ENCODE data around the gene RAB27B. TPM values are rescaled to one million over a fixed set of nuclear protein-coding genes. Genes with fewer than 3 reads are reported as not detected.

RAB27B gene
- total and polyA plus RNA-seq, 2 donors (not counting 1 experiment from before 2014, with no cell fraction given), result 0.01 to 0.07 TPM

DNA sequence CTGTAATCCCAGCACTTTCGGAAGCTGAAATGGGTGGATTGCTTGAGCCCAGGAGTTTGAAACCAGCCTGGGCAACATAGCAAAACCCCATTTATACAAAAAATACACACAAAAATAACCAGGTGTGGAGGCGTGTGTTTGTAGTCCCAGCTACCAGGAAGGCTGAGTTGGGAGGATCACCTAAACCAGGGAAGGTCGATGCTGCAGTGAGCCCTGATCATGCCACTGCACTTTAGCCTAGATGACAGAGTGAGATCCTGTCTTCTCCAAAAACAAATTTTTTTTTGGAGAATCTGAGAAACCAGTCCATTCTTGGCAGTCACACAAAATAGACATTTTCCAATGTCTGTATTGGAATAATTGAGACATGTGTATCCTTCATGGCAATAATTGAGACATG, 46.8 kb downstream of the RAB27B start:
- no peak for ATAC-seq (ENCODE audit: low read depth)
- H3K27ac ChIP-seq (ENCODE audit: low read length in 2 of 2), result no peak overlapping the region
- WGBS (ENCODE audit: insufficient coverage), result 100% methylated on average over 3 of the region's 3 CpGs
- no peaks in the 10 kb centered on the region for H3K9me3 ChIP-seq (ENCODE audit: control extremely low read depth in 1 of 3, control insufficient read depth in 2 of 3, insufficient read depth in 1 of 3, low read length in 2 of 3)
- H3K27me3 ChIP-seq (replicated peaks in 1 of 4; ENCODE audit: control extremely low read depth in 1 of 4, control insufficient read depth in 3 of 4, insufficient read depth in 4 of 4, low read length in 3 of 4), result no peaks in the 10 kb centered on the region
- no peaks in the 10 kb centered on the region for H3K79me2 ChIP-seq (ENCODE audit: control insufficient read depth, insufficient read depth, low read length)
- intact Hi-C loops (cut with micrococcal nuclease), result no loop called here
- Mint-ChIP-seq H3K27me3 (no peaks in the 10 kb centered on the region), H3K4me3 (no peak overlapping the region), H3K27ac (no peak overlapping the region), H3K4me1 (no peaks in the 10 kb centered on the region), H3K9me3 (ENCODE audit: insufficient read depth) (no peaks in the 10 kb centered on the region)
- TF ChIP-seq EZH2 (IDR thresholded peaks at IDR 0.05; ENCODE audit: borderline replicate concordance, insufficient read depth, low read depth, low read length, poor library complexity, severe bottlenecking), result no peak
- TF ChIP-seq, protein P1, sequence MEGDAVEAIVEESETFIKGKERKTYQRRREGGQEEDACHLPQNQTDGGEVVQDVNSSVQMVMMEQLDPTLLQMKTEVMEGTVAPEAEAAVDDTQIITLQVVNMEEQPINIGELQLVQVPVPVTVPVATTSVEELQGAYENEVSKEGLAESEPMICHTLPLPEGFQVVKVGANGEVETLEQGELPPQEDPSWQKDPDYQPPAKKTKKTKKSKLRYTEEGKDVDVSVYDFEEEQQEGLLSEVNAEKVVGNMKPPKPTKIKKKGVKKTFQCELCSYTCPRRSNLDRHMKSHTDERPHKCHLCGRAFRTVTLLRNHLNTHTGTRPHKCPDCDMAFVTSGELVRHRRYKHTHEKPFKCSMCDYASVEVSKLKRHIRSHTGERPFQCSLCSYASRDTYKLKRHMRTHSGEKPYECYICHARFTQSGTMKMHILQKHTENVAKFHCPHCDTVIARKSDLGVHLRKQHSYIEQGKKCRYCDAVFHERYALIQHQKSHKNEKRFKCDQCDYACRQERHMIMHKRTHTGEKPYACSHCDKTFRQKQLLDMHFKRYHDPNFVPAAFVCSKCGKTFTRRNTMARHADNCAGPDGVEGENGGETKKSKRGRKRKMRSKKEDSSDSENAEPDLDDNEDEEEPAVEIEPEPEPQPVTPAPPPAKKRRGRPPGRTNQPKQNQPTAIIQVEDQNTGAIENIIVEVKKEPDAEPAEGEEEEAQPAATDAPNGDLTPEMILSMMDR (IDR thresholded peaks at IDR 0.05), result no peak
- DNase-seq, result no peak
- POLR2A ChIA-PET, result no interaction called here
- H3K36me3 ChIP-seq (replicated peaks in 1 of 2; ENCODE audit: control extremely low read depth in 1 of 2, control insufficient read depth in 1 of 2, extremely low read depth in 1 of 2, insufficient read depth in 2 of 2, low read length in 1 of 2), result no peaks in the 10 kb centered on the region
- H3K9ac ChIP-seq (ENCODE audit: low read length), result no peak overlapping the region
- H3K4me1 ChIP-seq (ENCODE audit: control insufficient read depth in 2 of 2, insufficient read depth in 2 of 2, low read length in 2 of 2), result no peaks in the 10 kb centered on the region
- no peak overlapping the region for H2AFZ ChIP-seq (ENCODE audit: insufficient read depth, low read depth, low read length, poor library complexity, severe bottlenecking)
- no peak overlapping the region for H3K4me2 ChIP-seq (replicated peaks; ENCODE audit: low read depth, low read length, poor library complexity, severe bottlenecking)
- CTCF ChIA-PET, result interaction anchor here (0.6 kb wide), 1 partner anchor 808 kb away, joined by 3 read pairs; no protein-coding TSS in a partner anchor
- H3K4me3 ChIP-seq (ENCODE audit: control extremely low read depth in 1 of 5, extremely low read depth in 1 of 5, insufficient read depth in 1 of 5, low read depth in 2 of 5, low read length in 4 of 5), result no peak overlapping the region
- no peaks in the 10 kb centered on the region for H4K20me1 ChIP-seq (ENCODE audit: control insufficient read depth, insufficient read depth, low read length, poor library complexity, severe bottlenecking)

DNA sequence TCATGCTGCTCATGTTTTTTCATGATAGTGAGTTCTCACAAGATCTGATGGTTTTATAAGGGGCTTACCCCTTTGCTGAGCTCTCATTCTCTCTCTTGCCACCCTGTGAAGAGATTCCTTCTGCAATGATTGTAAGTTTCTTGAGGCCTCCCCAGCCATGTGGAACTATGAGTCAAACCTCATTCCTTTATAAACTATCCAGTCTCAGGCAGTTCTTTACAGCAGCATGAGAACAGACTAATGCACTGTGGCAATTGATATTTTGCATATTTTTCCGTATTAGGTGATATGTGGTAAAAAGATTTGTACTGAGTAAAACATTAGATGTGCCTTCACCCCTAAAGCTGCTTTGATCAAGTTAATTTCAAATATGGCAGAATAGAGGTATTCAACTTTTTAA, 48.8 kb downstream of the RAB27B start:
- WGBS (ENCODE audit: insufficient coverage), result no CpG with 5 or more reads among the region's 1 CpG
- ATAC-seq (ENCODE audit: low read depth), result no peak
- H3K79me2 ChIP-seq (ENCODE audit: control insufficient read depth, insufficient read depth, low read length), result no peaks in the 10 kb centered on the region
- intact Hi-C loops (cut with micrococcal nuclease), result no loop called here
- H3K4me3 Mint-ChIP-seq, result no peak overlapping the region
- H3K4me3 ChIP-seq (ENCODE audit: control extremely low read depth in 1 of 5, extremely low read depth in 1 of 5, insufficient read depth in 1 of 5, low read depth in 2 of 5, low read length in 4 of 5), result no peak overlapping the region
- no peaks in the 10 kb centered on the region for H3K4me1 Mint-ChIP-seq
- H4K20me1 ChIP-seq (ENCODE audit: control insufficient read depth, insufficient read depth, low read length, poor library complexity, severe bottlenecking), result no peaks in the 10 kb centered on the region
- H3K4me1 ChIP-seq (ENCODE audit: control insufficient read depth in 2 of 2, insufficient read depth in 2 of 2, low read length in 2 of 2), result no peaks in the 10 kb centered on the region
- no peaks in the 10 kb centered on the region for H3K27me3 ChIP-seq (replicated peaks in 1 of 4; ENCODE audit: control extremely low read depth in 1 of 4, control insufficient read depth in 3 of 4, insufficient read depth in 4 of 4, low read length in 3 of 4)
- no peak overlapping the region for H3K27ac Mint-ChIP-seq
- H3K27me3 Mint-ChIP-seq, result no peaks in the 10 kb centered on the region
- H3K36me3 ChIP-seq (replicated peaks in 1 of 2; ENCODE audit: control extremely low read depth in 1 of 2, control insufficient read depth in 1 of 2, extremely low read depth in 1 of 2, insufficient read depth in 2 of 2, low read length in 1 of 2), result no peaks in the 10 kb centered on the region
- ChIA-PET POLR2A (no interaction called here), CTCF (no interaction called here)
- H2AFZ ChIP-seq (ENCODE audit: insufficient read depth, low read depth, low read length, poor library complexity, severe bottlenecking), result no peak overlapping the region
- H3K9me3 ChIP-seq (ENCODE audit: control extremely low read depth in 1 of 3, control insufficient read depth in 2 of 3, insufficient read depth in 1 of 3, low read length in 2 of 3), result no peaks in the 10 kb centered on the region
- TF ChIP-seq, protein P1 (IDR thresholded peaks at IDR 0.05), result no peak
- no peak for TF ChIP-seq EZH2 (IDR thresholded peaks at IDR 0.05; ENCODE audit: borderline replicate concordance, insufficient read depth, low read depth, low read length, poor library complexity, severe bottlenecking)
- no peak overlapping the region for H3K4me2 ChIP-seq (replicated peaks; ENCODE audit: low read depth, low read length, poor library complexity, severe bottlenecking)
- no peak overlapping the region for H3K9ac ChIP-seq (ENCODE audit: low read length)
- H3K27ac ChIP-seq (ENCODE audit: low read length in 2 of 2), result no peak overlapping the region
- H3K9me3 Mint-ChIP-seq (ENCODE audit: insufficient read depth), result no peaks in the 10 kb centered on the region
- DNase-seq, result no peak
